GM10266 (cell line): ENCODE results near the gene CSNK1G2.

Source experiments
- DNase-seq: peaks from one replicate; pipeline ENCODE4 v3.0.0; 2012; ENCODE audit errors: extremely low spot score
- CTCF ChIP-seq: IDR thresholded peaks from 2 replicates; pipeline ENCODE4 v1.5.1; 2012; ENCODE audit warnings: mild to moderate bottlenecking, low read depth; ENCODE audit not compliant: control insufficient read depth, insufficient read depth; ENCODE audit errors: missing control alignments

The CSNK1G2 gene

GRCh38 chr19:1944916-1945561 is 4.1 kb downstream of the CSNK1G2 start:
- TF ChIP-seq CTCF, result no peak
- DNase-seq, result no peak

GRCh38 chr19:1945899-1946298 is 4.9 kb downstream of the CSNK1G2 start:
- no peak for DNase-seq
- peak; percentile 63 for TF ChIP-seq CTCF

GRCh38 chr19:1947651-1948209 is 6.8 kb downstream of the CSNK1G2 start:
- DNase-seq, result no peak
- TF ChIP-seq CTCF, result no peak

- no peak for TF ChIP-seq CTCF
- no peak for DNase-seq
These were observed 8.5 kb downstream of the CSNK1G2 start for GRCh38 chr19:1949304-1950101.

GRCh38 chr19:1950640-1951039 is 9.7 kb downstream of the CSNK1G2 start:
- DNase-seq, result no peak
- TF ChIP-seq CTCF, result no peak

GRCh38 chr19:1952635-1953034 is 11.7 kb downstream of the CSNK1G2 start:
- DNase-seq, result no peak
- TF ChIP-seq CTCF, result no peak

GRCh38 chr19:1953037-1953436 is 12.1 kb downstream of the CSNK1G2 start:
- TF ChIP-seq CTCF, result no peak
- DNase-seq, result no peak
